OCI-LY7 (cell line): ENCODE results near the gene RIC8B. TPM values are rescaled to one million over a fixed set of nuclear protein-coding genes. Genes with fewer than 3 reads are reported as not detected.

Source experiments
- BruUV-seq: library from RNA; stranded (reverse); fragments of 400-500 nt; replicated peaks from 2 replicates; lab custom pipeline; 2021; lab: Mats Ljungman, UMichigan
- CTCF ChIA-PET: fragments of 300-600 bp; sonication (Branson Sonifier 250); formaldehyde crosslinking; loops from one replicate; lab custom pipeline; 2022; ENCODE audit warnings: antibody characterized with exemption; ENCODE audit not compliant: unreplicated experiment; lab: Charles Lee
- POLR2A ChIA-PET: fragments of 300-600 bp; sonication (Branson Sonifier 250); formaldehyde crosslinking; loops from one replicate; lab custom pipeline; 2022; ENCODE audit warnings: antibody characterized with exemption; lab: Charles Lee
- DNase-seq: peaks from one replicate; pipeline ENCODE4 v3.0.0-alpha.2; 2015; ENCODE audit warnings: low spot score
- H2AFZ ChIP-seq: fragments of 200-600 bp; sonication (generic), shearing (Covaris generic); 2 replicates; pipeline ENCODE4 v1.6.1; 2014; ENCODE audit warnings: mild to moderate bottlenecking, antibody characterized with exemption, low read length, moderate library complexity
- H3K27ac ChIP-seq: fragments of 200-600 bp; sonication (generic); 2 replicates; pipeline ENCODE4 v1.5.1; 2014; ENCODE audit warnings: mixed run types, low read depth, mild to moderate bottlenecking, moderate library complexity, low read length, inconsistent platforms; ENCODE audit not compliant: poor library complexity, severe bottlenecking
- H3K36me3 ChIP-seq: fragments of 200-600 bp; sonication (generic); 2 replicates; pipeline ENCODE4 v1.6.1; 2014; ENCODE audit warnings: mild to moderate bottlenecking, antibody characterized with exemption, low read length, moderate library complexity, mixed read lengths; ENCODE audit not compliant: insufficient read depth
- H3K4me1 ChIP-seq: fragments of 200-600 bp; sonication (generic); 2 replicates; pipeline ENCODE4 v1.5.1; 2014; ENCODE audit warnings: mild to moderate bottlenecking, low read length; ENCODE audit not compliant: insufficient read depth, poor library complexity, severe bottlenecking
- H3K4me2 ChIP-seq: fragments of 200-600 bp; sonication (generic); 2 replicates; pipeline ENCODE4 v1.6.1; 2014; ENCODE audit warnings: mild to moderate bottlenecking, low read length
- H3K4me3 ChIP-seq: fragments of 200-600 bp; sonication (generic); 2 replicates; pipeline ENCODE4 v1.5.1; 2014; ENCODE audit warnings: mild to moderate bottlenecking, low read depth, low read length; ENCODE audit not compliant: poor library complexity, severe bottlenecking
- H3K79me2 ChIP-seq: fragments of 200-600 bp; sonication (generic); 2 replicates; pipeline ENCODE4 v1.6.1; 2016; ENCODE audit warnings: low read depth, mild to moderate bottlenecking, low read length, moderate library complexity, mixed read lengths; ENCODE audit not compliant: insufficient read depth
- H3K9me2 ChIP-seq: fragments of 200-600 bp; sonication (generic); 2 replicates; pipeline ENCODE4 v1.6.1; 2016; ENCODE audit warnings: mild to moderate bottlenecking, low read length, mixed read lengths; ENCODE audit not compliant: insufficient read depth
- H3K9me3 ChIP-seq: fragments of 200-600 bp; sonication (generic); 2 replicates; pipeline ENCODE4 v1.6.1; 2014; ENCODE audit warnings: mild to moderate bottlenecking, mixed run types, low read length, mixed read lengths
- H4K20me1 ChIP-seq: fragments of 200-600 bp; sonication (generic); 2 replicates; pipeline ENCODE4 v1.6.1; 2014; ENCODE audit warnings: mild to moderate bottlenecking, antibody characterized with exemption, low read length, moderate library complexity, mixed read lengths; ENCODE audit not compliant: insufficient read depth
- EZH2phosphoT487 ChIP-seq: fragments of 200-600 bp; sonication (generic); IDR thresholded peaks from 2 replicates; pipeline ENCODE4 v1.6.1; 2018; ENCODE audit warnings: low read depth, borderline replicate concordance, mild to moderate bottlenecking, mixed run types, antibody characterized with exemption, low read length, moderate library complexity, mixed read lengths
- intact Hi-C: fragments of 100-400 bp; cut with micrococcal nuclease; formaldehyde crosslinking; loops from one replicate; pipeline ENCODE4 v1.10.0; 2022; ENCODE audit not compliant: unreplicated experiment
- total RNA-seq, 2 experiments: library from RNA; depleted of rRNA in 1 of 2; stranded (reverse); fragments of >200 nt in 1 of 2; shearing (Covaris generic) in 1 of 2; gene quantifications; 2 replicates each; pipeline ENCODE4 v1.2.3, GENCODE V29; 2014 to 2022
- TF ChIP-seq, protein P1 (sequence below): fragments of 200-600 bp; sonication (generic); conservative IDR thresholded peaks from 2 replicates; pipeline ENCODE4 v1.5.1; 2014; ENCODE audit warnings: mild to moderate bottlenecking, antibody characterized with exemption, low read length, moderate library complexity, mixed read lengths

The RIC8B gene
- total RNA-seq, 2 experiments from 2014 or later, result 9.6 TPM; not detected in 1

DNA sequence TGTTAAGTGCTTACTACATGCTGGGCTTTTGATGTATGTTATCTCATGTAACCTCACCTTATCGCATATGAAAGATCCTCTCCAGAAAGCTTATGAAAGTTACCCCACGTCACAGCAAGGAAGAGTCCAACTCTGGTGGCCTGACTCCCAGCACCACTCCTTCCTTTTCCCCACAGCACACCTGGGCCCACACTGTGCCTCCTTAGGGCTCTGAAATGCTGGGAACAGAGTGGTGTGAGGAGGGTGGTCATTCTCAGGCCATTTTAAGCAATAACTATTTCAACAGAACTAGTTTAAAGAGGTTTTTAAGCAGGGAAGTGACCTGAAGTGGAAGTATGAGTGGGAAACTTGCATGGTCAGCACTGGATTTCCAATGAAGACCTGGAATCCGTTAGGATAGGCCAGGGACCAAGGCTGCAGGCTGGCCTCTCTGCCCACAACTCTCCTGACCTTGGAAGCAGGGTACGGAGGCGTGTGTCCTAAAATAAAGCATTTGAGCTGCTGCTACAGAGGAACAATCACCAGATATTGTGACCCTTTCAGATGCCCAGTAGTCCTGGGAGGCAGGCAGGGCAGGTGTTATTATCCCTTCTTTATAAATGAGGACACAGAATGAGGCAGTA, 114.0 kb downstream of the RIC8B start:
- ChIA-PET POLR2A (no interaction called here), CTCF (no interaction called here)
- H4K20me1 ChIP-seq, result no peaks in the 10 kb centered on the region
- no TSS peak for BruUV-seq
- intact Hi-C loops, result no loop called here
- H3K4me1 ChIP-seq, result no peaks in the 10 kb centered on the region
- no peak overlapping the region for H3K27ac ChIP-seq
- H3K9me3 ChIP-seq, result no peaks in the 10 kb centered on the region
- no peaks in the 10 kb centered on the region for H3K9me2 ChIP-seq
- H3K36me3 ChIP-seq, result no peaks in the 10 kb centered on the region
- TF ChIP-seq EZH2phosphoT487, result no peak
- TF ChIP-seq, protein P1, sequence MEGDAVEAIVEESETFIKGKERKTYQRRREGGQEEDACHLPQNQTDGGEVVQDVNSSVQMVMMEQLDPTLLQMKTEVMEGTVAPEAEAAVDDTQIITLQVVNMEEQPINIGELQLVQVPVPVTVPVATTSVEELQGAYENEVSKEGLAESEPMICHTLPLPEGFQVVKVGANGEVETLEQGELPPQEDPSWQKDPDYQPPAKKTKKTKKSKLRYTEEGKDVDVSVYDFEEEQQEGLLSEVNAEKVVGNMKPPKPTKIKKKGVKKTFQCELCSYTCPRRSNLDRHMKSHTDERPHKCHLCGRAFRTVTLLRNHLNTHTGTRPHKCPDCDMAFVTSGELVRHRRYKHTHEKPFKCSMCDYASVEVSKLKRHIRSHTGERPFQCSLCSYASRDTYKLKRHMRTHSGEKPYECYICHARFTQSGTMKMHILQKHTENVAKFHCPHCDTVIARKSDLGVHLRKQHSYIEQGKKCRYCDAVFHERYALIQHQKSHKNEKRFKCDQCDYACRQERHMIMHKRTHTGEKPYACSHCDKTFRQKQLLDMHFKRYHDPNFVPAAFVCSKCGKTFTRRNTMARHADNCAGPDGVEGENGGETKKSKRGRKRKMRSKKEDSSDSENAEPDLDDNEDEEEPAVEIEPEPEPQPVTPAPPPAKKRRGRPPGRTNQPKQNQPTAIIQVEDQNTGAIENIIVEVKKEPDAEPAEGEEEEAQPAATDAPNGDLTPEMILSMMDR, result no peak
- H3K4me2 ChIP-seq, result no peak overlapping the region
- no peak overlapping the region for H3K4me3 ChIP-seq
- DNase-seq, result no peak
- no peak overlapping the region for H2AFZ ChIP-seq
- no peaks in the 10 kb centered on the region for H3K79me2 ChIP-seq

DNA sequence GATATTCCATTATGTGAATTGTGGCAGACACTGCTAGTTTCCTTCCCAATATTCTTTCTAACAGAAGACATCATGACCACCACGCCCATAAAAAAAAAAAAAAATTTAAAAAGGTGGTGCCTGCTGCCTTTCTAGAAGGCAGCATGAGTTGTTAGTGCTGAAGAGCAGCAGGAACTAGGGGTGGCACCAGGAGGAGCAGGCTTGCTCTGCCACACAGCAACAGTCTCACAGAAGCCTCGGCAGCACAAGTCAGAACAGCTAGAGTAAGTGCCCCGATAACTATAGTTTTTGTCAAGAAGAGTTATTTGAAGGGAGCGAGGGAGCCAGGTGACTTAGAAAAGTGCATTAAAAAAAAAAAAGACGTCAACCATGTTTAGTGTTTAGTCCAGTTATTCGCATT, 114.8 kb downstream of the RIC8B start:
- no peak for DNase-seq
- Histone ChIP-seq H3K4me2 (no peak overlapping the region), H3K79me2 (no peaks in the 10 kb centered on the region), H3K27ac (no peak overlapping the region), H4K20me1 (no peaks in the 10 kb centered on the region), H3K4me3 (no peak overlapping the region), H3K36me3 (no peaks in the 10 kb centered on the region), H3K9me2 (no peaks in the 10 kb centered on the region), H3K4me1 (no peaks in the 10 kb centered on the region), H2AFZ (no peak overlapping the region), H3K9me3 (no peaks in the 10 kb centered on the region)
- ChIA-PET CTCF (no interaction called here), POLR2A (no interaction called here)
- no peak for TF ChIP-seq EZH2phosphoT487
- TF ChIP-seq, protein P1, result no peak
- no TSS peak for BruUV-seq
- intact Hi-C loops, result no loop called here

DNA sequence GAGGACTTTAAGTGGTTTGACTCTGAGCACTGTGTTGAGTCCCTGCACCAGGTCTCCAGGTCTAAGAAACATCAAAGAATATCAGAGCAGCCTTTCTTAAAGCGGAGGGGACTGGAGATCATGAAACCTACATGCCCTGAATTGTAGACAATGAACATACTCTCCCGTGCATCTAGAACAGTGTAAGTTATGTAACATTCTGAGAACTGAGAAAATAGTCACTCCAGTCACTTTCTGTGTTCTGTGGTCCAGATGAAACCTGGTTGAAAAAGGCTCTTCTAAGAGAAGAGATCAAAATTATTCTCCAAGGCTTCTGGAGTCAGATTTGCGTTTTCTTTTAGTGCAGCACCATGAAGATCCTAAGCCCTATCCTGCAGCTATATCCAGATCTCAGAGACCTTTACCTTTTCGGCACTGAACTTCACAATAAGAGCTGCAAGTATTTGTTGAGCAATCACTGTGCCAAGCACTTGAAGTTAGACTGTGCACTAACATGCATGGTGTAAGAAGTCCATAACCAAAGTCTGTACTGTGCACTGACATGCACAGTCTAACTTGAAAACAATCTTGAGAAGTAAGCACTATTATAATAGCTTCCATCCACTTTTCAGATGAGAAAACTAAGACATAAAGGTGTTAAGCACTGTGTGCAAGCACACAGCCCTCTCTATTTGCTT, 115.6 kb downstream of the RIC8B start:
- no peaks in the 10 kb centered on the region for H3K9me2 ChIP-seq
- H3K4me3 ChIP-seq, result no peak overlapping the region
- no peak overlapping the region for H3K4me2 ChIP-seq
- H3K9me3 ChIP-seq, result no peaks in the 10 kb centered on the region
- H3K4me1 ChIP-seq, result no peaks in the 10 kb centered on the region
- POLR2A ChIA-PET, result no interaction called here
- H3K79me2 ChIP-seq, result no peaks in the 10 kb centered on the region
- TF ChIP-seq EZH2phosphoT487, result no peak
- TF ChIP-seq, protein P1, result no peak
- BruUV-seq, result no TSS peak
- no peaks in the 10 kb centered on the region for H3K36me3 ChIP-seq
- no peak overlapping the region for H2AFZ ChIP-seq
- CTCF ChIA-PET, result no interaction called here
- H3K27ac ChIP-seq, result no peak overlapping the region
- intact Hi-C loops, result no loop called here
- H4K20me1 ChIP-seq, result no peaks in the 10 kb centered on the region
- no peak for DNase-seq
